Activated CD8-positive, alpha-beta memory T cell treated with anti-CD3 and anti-CD28 coated beads for 48 hours (primary cell): ENCODE results near the gene MPC1.
"Not testable (repeated sequence)": the region's sequence is repeated elsewhere in the genome, so short reads cannot be mapped to it uniquely, and the experiment has no call there.

Experiments used
- DNase-seq, 3 experiments: peaks; one replicate each; pipeline ENCODE4 v3.0.0-alpha.2; 2020; ENCODE audit warnings: low read depth in 2 of 3, low spot score in 2 of 3

Gene MPC1

DNA sequence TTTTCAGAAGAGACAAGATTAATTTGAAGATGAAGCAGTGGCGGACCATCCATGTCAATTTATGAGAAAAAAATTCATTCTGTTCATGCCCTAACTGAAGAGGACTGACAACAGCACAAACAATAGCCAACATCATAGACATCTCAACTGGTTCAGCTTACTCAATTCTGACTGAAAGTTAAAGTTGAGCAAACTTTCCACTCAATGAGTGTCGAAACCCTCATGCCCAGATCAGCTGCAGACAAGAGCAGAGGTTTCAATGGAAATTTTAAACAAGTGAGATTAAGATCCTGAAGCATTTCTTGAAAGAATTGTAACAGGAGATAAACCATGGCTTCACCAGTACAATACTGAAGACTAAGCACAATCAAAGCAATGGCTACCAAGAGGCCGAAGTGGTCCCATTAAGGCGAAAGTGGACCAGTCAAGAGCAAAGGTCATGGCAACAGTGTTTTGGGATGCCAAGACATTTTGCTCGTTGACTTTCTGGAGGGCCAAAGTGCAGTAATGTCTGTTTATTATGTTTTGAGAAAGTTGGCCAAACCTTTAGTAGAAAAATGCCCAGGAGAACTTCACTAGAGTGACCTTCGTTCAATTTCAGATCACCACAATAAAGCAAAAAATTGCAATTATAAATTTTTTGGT, 34.3 kb downstream of the MPC1 start:
- DNase-seq = no peak

DNA sequence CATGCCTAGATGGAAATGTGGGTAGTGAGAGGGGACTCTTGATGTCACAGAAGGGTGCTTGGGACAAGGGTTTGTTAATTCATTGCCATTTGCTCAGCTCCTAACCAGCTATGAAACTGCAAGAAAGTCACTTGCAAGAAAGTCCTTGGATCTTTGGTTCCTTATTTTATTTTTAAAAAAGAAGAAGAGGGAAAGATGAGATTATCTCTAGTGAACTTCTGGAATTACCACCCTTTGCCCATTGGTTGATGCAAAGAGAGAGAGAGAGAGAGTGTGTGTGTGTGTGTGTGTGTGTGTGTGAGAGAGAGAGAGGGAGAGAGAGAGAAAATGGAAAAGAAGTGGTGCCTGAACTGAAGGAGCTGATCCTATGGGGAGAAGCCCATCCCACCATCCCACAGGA, 35.8 kb downstream of the MPC1 start:
- DNase-seq = no peak

- no peak for DNase-seq
Measured at GRCh38 chr6:166346449-166346848, 36.3 kb downstream of the MPC1 start.

DNA sequence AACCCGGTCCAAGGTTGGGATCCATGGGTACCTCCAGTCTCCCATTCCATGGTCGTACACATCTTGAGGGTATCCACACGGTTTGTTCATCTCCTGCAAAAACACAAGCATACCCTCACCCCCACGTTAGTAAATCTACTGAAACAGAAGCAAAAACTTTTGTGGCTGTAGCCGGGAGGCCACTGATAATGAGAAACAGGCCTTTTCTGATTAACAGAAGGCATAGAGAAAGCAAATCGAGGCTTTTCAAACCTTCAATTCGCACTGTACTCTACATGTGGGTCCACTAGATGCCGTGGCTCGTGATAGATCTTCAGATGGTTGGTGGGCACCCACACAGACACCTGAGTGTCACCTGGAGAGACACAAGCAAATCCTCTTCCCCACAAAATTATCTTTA, 37.1 kb downstream of the MPC1 start:
- not testable (repeated sequence) for DNase-seq

DNA sequence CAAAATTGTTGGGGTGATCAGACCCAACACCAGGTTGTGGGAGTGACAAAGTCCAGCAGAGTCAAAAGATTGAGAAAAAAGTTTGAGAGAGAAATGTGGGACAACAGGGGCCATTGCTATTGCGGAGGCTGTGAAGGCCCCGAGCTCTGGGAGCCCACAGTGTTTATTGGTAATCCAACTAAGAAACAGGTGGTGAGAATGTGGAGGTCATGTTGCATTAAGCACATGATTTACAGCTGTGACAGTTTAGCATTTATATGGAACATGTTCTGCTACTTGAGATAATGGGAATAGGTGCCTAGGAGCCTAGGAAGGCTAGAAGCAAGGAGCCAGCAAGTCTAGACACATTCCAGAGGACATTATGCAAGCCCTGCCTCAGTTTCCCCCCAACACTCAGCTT, 37.8 kb downstream of the MPC1 start:
- DNase-seq = not testable (repeated sequence)

DNA sequence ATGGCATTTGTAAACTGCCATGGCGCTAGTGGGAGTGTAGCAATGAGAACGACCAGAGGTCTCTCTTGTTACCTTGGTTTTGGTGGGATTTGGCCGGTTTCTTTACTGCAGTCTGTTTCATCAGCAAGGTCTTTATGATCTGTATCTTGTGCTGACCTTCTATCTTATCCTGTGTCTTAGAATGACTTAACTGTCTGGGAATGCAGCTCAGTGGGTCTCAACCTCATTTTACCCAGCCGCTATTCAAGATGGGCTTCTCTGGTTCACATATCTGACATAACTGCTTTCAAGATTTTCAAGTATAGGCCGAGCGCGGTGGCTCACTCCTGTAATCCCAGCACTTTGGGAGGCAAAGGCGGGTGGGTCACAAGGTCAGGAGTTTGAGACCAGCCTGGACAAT, 38.5 kb downstream of the MPC1 start:
- DNase-seq = no peak

GRCh38 chr6:166343150-166343487, 39.6 kb downstream of the MPC1 start:
- no peak for DNase-seq

- DNase-seq = peak; percentile 47 to 80 (median 64)
Measured at GRCh38 chr6:166342349-166343149, 40.2 kb downstream of the MPC1 start, which contains the start of gene SFT2D1. Gene SFT2D1 (minus strand): TSS chr6:166342545. CDS start chr6:166342481, 64 bp downstream.

- DNase-seq = no peak
Measured at GRCh38 chr6:166341977-166342348, 40.8 kb downstream of the MPC1 start.

DNA sequence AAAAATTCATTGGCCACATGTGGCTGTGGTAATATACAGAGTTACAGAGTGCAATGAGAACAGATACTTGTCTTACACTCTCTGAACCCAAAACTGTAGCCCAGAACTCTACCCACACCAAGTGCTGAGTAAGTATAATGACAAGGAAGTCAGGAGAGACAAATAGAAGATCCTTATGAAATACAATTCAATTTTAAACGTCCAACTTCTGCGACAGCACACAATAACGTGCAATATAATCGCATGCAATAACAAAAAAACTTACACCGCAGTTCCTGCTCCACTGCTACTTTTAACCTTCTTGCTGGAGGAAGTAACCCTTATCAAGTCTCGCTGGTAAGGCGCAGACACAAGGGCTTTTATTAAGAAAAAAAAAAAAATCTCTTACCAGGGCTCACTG, 41.3 kb downstream of the MPC1 start:
- no peak for DNase-seq

- no peak for DNase-seq
Measured at GRCh38 chr6:166338854-166339253, 43.9 kb downstream of the MPC1 start.

DNA sequence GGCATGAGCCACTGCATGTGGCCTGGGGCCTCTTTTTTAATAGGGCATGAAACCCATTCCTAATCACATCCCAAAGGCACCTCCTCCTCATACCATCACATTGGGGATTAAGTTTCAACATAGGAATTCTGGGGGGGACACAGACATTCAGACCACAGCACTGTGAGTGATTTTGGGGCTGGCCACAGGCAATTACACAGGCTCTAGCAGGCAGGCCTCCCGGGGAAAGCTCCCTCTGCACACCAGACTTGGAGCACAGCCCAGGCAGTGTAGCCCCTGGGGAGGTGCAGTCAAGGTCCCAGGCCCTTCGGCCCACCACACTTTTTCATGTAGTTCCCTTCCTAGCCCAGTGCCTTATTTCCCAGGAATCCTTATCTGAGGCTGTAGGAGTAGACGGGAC, 45.9 kb downstream of the MPC1 start:
- no peak for DNase-seq

GRCh38 chr6:166335378-166336302, 47.1 kb downstream of the MPC1 start:
- no peak for DNase-seq

GRCh38 chr6:166334878-166335277, 47.9 kb downstream of the MPC1 start:
- DNase-seq = no peak

GRCh38 chr6:166333172-166333995, 49.4 kb downstream of the MPC1 start:
- no peak for DNase-seq

DNA sequence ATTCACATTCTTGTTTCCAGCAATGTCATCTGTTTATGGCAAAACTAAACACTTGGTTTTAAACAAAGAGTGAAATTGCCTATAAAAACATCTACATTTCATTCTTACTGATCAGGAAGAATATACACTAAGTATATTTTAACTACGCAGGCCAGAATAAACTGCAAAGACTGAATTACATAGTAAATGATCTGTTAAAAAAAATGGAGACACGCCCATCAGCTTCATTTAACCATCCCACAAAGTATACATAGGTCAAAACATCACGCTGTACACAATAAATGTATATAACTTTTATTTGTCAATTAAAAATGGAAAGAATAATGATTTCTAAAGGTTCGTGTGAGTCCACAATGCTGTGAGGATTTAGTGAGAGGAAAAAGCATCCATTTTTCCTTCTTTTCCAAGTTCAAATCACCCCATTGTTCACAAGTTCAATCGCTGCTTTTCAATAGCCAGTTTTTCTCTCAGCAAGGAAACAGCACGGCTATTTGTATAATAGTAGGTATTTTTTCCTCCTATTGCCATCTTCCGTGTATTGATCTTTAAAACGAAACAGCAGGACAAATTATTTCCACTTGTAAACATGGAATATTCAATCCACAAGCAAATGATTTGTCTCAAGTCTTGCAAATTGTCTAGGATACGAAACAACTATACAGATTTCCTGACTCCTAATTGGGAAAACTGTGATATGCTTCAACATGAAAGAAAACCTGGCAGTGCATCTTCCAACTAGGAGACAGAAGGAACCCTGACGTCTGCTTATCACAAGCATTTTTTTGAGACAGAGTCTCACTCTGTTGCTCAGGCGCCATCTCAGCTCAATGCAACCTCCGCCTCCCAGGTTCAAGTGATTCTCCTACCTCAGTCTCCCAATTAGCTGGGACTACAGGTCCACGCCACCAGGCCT, 51.0 kb downstream of the MPC1 start:
- DNase-seq = no peak

DNA sequence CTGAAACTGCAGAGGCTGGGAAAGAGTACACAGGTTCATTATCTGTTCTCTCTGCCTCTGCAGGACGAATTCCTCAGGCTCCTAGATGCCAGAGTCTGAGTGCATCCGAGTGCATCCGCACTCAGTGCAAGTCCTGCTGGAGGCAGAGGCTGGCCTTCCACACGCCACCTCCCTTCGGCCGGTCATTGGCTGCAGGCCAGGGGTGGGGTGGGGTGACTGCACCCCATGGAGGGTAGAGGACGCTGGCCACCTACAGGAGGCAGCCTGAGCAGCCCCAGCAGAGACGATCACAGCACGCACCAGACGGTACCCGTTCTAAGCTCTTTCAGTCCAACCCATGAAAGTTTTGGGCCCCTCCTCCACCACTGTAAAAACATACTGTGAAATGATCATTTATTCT, 52.1 kb downstream of the MPC1 start:
- no peak for DNase-seq

- DNase-seq = no peak
Measured at GRCh38 chr6:166325383-166326042, 57.2 kb downstream of the MPC1 start.

GRCh38 chr6:166323395-166323794, 59.3 kb downstream of the MPC1 start:
- no peak for DNase-seq
